Measurements from ENCODE around the gene IL1B. TPM values are rescaled to one million over a fixed set of nuclear protein-coding genes. Genes with fewer than 3 reads are reported as not detected.

IL1B gene
- polyA plus RNA-seq, 1 of the 3 experiments (the other 2 are of a cell fraction) = 0.25 TPM

- H3K9me3 ChIP-seq = no peaks in the 10 kb centered on the region
- WGBS (ENCODE audit: low lambda C conversion rate) = 42% methylated on average over 2 of the region's 2 CpGs
- no peak for TF ChIP-seq RXRA (IDR thresholded peaks at IDR 0.05; ENCODE audit: borderline replicate concordance, low read depth)
- no peak overlapping the region for H2AFZ ChIP-seq (ENCODE audit: low read depth)
- H3K79me2 ChIP-seq (ENCODE audit: insufficient read depth) = no peaks in the 10 kb centered on the region
- H3K36me3 ChIP-seq (replicated peaks in 1 of 2; ENCODE audit: control insufficient read depth in 1 of 2, insufficient read depth in 2 of 2, low read length in 1 of 2) = no peaks in the 10 kb centered on the region
- CTCF ChIA-PET = no interaction called here
- H3K9me2 ChIP-seq = no peaks in the 10 kb centered on the region
- POLR2A ChIA-PET = no interaction called here
- H3K4me1 ChIP-seq (ENCODE audit: control insufficient read depth in 1 of 2, insufficient read depth in 2 of 2, low read depth in 1 of 2, low read length in 1 of 2) = no peaks in the 10 kb centered on the region; a peak in 1 of 4 replicates
- no peak overlapping the region for H3K4me3 ChIP-seq (ENCODE audit: low read depth in 2 of 2, low read length in 1 of 2)
- H3K9ac ChIP-seq = no peak overlapping the region
- no peak overlapping the region for H3K4me2 ChIP-seq
- no peaks in the 10 kb centered on the region for H3K27me3 ChIP-seq (ENCODE audit: insufficient read depth)
- H4K20me1 ChIP-seq (ENCODE audit: insufficient read depth) = no peaks in the 10 kb centered on the region
- H3K27ac ChIP-seq (ENCODE audit: low read depth in 2 of 2, low read length in 1 of 2) = no peak overlapping the region
- no peak for DNase-seq
- no peaks in the 10 kb centered on the region for H3F3A ChIP-seq (replicated peaks; ENCODE audit: insufficient read depth)
Measured at GRCh38 chr2:112831513-112831845, 5.1 kb downstream of the IL1B start.

GRCh38 chr2:112830682-112831512 lies 5.7 kb downstream of the IL1B start:
- Histone ChIP-seq H2AFZ (ENCODE audit: low read depth) (no peak overlapping the region), H3F3A (replicated peaks; ENCODE audit: insufficient read depth) (no peaks in the 10 kb centered on the region), H3K36me3 (replicated peaks in 1 of 2; ENCODE audit: control insufficient read depth in 1 of 2, insufficient read depth in 2 of 2, low read length in 1 of 2) (no peaks in the 10 kb centered on the region), H3K9me2 (no peaks in the 10 kb centered on the region), H3K4me2 (no peak overlapping the region), H3K27ac (ENCODE audit: low read depth in 2 of 2, low read length in 1 of 2) (no peak overlapping the region), H3K9ac (no peak overlapping the region), H3K79me2 (ENCODE audit: insufficient read depth) (no peaks in the 10 kb centered on the region), H3K4me1 (ENCODE audit: control insufficient read depth in 1 of 2, insufficient read depth in 2 of 2, low read depth in 1 of 2, low read length in 1 of 2) (no peaks in the 10 kb centered on the region), H3K9me3 (no peaks in the 10 kb centered on the region), H3K27me3 (ENCODE audit: insufficient read depth) (no peaks in the 10 kb centered on the region), H4K20me1 (ENCODE audit: insufficient read depth) (no peaks in the 10 kb centered on the region), H3K4me3 (ENCODE audit: low read depth in 2 of 2, low read length in 1 of 2) (no peak overlapping the region)
- ChIA-PET CTCF (no interaction called here), POLR2A (no interaction called here)
- no peak for TF ChIP-seq RFX5 (IDR thresholded peaks at IDR 0.05; ENCODE audit: low read length)
- no peak for TF ChIP-seq EP300 (IDR thresholded peaks at IDR 0.05; ENCODE audit: borderline replicate concordance in 1 of 2, low read depth in 1 of 2, low read length in 1 of 2)
- 40% methylated on average over 5 of the region's 5 CpGs for WGBS (ENCODE audit: low lambda C conversion rate)
- DNase-seq = no peak

GRCh38 chr2:112829961-112830681 lies 6.5 kb downstream of the IL1B start:
- TF ChIP-seq POLR2AphosphoS5 (IDR thresholded peaks at IDR 0.05; ENCODE audit: low read depth, low read length) (no peak), CTCF (IDR thresholded peaks at IDR 0.05) (no peak), TAF1 (IDR thresholded peaks at IDR 0.05; ENCODE audit: borderline replicate concordance, low read depth, low read length) (no peak), YY1 (IDR thresholded peaks at IDR 0.05; ENCODE audit: low read depth) (no peak)
- H3K79me2 ChIP-seq (ENCODE audit: insufficient read depth) = no peaks in the 10 kb centered on the region
- POLR2A ChIA-PET = no interaction called here
- H2AFZ ChIP-seq (ENCODE audit: low read depth) = no peak overlapping the region
- 55% methylated on average over 10 of the region's 10 CpGs for WGBS (ENCODE audit: low lambda C conversion rate)
- no peak overlapping the region for H3K27ac ChIP-seq (ENCODE audit: low read depth in 2 of 2, low read length in 1 of 2)
- H3F3A ChIP-seq (replicated peaks; ENCODE audit: insufficient read depth) = no peaks in the 10 kb centered on the region
- no peak overlapping the region for H3K9ac ChIP-seq
- no peak overlapping the region for H3K4me3 ChIP-seq (ENCODE audit: low read depth in 2 of 2, low read length in 1 of 2)
- no peak for DNase-seq
- no peaks in the 10 kb centered on the region for H4K20me1 ChIP-seq (ENCODE audit: insufficient read depth)
- H3K4me1 ChIP-seq (ENCODE audit: control insufficient read depth in 1 of 2, insufficient read depth in 2 of 2, low read depth in 1 of 2, low read length in 1 of 2) = no peaks in the 10 kb centered on the region
- CTCF ChIA-PET = no interaction called here
- no peak overlapping the region for H3K4me2 ChIP-seq
- no peaks in the 10 kb centered on the region for H3K27me3 ChIP-seq (ENCODE audit: insufficient read depth)
- no peaks in the 10 kb centered on the region for H3K9me2 ChIP-seq
- H3K36me3 ChIP-seq (replicated peaks in 1 of 2; ENCODE audit: control insufficient read depth in 1 of 2, insufficient read depth in 2 of 2, low read length in 1 of 2) = no peaks in the 10 kb centered on the region
- H3K9me3 ChIP-seq = no peaks in the 10 kb centered on the region
